CD4-positive, alpha-beta T cell treated with Interferon alpha-2 for 1 hour (primary cell): ENCODE data around the gene SCO2.

Source experiments
- DNase-seq, 2 donors: peaks; one replicate each; pipeline ENCODE4 v3.0.0-alpha.2; 2020 to 2022

The SCO2 gene

GRCh38 chr22:50550395-50550794 lies 25.0 kb upstream of the SCO2 start:
- no peak for DNase-seq

DNA sequence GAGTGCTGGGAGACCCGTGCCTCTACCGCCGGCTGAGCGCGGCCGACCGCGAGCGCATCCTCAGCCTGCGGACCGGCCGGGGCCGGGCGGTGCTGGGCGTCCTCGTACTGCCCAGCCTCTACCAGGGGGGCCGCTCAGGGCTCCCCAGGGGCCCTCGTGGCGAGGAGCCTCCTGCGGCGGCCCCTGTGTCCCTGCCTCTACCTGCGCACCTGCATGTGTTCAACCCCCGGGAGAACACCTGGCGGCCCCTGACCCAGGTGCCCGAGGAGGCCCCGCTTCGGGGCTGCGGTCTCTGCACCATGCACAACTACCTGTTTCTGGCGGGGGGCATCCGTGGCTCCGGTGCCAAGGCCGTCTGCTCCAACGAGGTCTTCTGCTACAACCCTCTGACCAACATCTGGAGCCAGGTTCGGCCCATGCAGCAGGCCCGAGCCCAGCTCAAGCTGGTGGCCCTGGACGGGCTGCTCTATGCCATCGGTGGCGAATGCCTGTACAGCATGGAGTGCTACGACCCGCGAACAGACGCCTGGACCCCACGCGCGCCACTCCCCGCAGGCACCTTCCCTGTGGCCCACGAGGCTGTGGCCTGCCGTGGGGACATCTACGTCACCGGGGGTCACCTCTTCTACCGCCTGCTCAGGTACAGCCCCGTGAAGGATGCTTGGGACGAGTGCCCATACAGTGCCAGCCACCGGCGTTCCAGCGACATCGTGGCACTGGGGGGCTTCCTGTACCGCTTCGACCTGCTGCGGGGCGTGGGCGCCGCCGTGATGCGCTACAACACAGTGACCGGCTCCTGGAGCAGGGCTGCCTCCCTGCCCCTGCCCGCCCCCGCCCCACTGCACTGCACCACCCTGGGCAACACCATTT lies 23.8 kb upstream of the SCO2 start:
- DNase-seq = no peak

DNA sequence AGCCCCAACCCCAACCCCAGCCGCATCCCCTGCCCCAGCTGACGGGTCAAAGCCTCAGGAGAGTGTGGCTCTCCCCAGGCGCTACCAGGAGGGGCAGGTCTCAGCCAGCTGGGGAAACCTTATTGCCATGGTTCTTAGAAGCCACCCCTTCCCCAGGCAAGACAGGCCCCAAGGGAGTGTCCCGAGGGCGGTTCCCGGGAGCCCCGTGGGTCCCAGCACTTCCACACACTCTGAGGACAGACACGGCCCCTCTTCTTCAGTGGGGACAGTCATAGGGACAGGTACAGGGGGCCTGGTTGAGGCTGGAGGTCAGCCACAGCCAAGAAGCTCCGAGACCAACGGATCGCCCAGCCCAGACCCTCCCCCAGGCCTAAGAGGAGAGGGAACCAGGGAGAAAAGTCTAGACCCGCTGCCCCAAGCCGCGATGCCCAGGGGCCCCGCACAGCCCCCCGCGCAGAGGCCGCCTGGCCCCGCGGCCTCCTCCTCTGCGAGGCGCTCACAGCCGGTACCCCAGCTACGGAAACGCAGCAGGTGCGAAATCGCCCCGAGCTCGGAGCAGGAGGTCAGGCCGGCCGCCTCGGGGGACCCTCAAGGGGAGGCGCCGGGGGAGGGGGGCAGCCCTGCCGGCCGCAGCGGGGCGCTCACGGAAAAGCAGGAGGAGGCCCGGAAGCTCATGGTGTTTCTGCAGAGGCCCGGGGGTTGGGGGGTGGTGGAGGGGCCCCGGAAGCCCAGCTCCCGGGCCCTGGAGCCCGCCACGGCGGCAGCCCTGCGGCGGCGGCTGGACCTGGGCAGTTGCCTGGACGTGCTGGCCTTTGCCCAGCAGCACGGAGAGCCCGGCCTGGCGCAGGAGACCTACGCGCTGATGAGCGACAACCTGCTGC lies 22.9 kb upstream of the SCO2 start:
- peak; percentile 54 to 70 for DNase-seq

DNA sequence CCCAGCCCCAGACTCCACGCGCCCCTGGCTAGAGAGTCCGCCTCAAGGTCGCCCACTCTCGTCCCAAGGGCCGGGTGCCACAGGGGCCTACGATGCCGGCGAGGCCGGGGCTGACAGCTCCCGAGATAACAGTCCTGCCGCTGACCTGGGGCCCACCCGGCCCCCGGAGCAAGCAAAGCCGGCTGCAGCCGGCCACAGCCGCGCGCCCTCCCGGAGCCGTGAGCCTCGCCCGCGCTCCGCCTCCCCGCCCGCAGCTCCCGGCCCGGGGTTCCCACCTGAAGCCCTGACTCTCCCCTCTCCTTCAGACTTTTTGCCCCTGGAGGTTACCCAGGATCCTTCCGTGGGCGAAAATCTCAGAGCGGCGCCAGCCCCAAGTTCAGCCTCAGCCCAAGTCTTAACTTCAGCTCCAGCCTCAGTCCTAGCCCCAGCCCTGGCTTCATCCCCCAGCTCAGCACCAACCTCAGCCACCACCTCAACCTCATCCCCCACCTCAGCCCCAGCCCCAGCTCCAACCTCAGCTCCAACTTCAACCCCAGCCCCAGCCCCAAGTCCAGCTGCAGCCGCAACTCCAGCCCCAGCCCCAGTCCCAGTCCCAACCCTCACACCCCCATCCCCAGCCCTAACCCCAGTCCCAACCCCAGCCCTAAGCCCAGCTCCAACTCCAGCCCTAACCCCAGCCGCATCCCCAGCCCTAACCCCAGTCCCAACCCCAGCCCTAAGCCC lies 22.0 kb upstream of the SCO2 start:
- no peak for DNase-seq

DNA sequence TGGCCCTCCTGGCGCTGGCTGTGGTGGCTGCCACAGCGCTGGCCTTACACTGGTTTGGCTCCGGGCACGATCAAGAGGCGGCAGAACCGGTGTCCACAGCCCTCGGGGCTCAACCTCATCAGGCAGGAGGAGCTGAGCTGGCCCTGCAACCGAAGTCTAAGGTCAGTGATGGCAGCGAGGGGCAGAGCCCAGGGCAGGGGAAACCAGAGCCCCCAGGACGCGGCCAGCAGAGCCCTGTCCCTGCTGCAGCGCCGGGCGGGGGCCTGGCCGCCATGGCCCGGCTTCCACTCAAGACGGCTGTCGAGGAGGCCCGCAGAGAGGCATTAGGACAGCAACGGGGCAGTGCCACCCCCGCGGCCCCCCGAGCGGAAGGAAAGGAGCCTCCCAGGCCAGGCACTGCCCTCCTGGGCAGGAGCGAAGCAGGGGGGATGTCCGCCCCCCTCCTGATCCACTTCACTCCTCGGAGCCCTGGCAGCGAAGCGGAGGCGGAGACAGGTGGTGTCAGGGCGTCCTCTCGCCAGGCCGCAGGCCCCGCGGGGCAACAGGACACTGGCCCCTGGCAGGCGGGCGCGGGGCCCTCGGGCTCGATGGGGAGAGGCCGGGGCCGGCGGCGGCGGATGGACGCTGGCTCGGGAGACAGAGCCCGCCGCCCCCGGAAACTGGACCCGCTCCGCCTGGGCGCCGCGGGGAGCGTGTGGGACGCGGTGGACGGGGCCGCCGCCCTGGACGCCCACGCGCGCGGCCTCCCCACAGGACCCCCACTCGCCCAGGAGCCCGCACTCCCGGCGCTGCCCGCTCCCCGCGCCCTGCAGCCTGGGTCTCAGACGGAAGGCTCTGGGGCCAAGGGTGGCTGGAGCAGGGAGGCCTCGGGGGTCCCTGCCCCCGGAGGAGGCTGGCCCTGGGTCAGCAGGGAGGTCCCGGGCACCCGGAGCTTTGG lies 21.2 kb upstream of the SCO2 start:
- DNase-seq = no peak

- peak in 1 of 2 donors; percentile 60 for DNase-seq
These were observed 20.3 kb upstream of the SCO2 start, which contains the start of gene KLHDC7B for GRCh38 chr22:50545522-50546325. Gene KLHDC7B, plus strand, starts transcription at chr22:50545899. Its CDS starts 345 bp downstream, at chr22:50546244.

- DNase-seq = peak in 1 of 2 donors; percentile 63
These were observed 19.4 kb upstream of the SCO2 start for GRCh38 chr22:50544746-50545253.

DNA sequence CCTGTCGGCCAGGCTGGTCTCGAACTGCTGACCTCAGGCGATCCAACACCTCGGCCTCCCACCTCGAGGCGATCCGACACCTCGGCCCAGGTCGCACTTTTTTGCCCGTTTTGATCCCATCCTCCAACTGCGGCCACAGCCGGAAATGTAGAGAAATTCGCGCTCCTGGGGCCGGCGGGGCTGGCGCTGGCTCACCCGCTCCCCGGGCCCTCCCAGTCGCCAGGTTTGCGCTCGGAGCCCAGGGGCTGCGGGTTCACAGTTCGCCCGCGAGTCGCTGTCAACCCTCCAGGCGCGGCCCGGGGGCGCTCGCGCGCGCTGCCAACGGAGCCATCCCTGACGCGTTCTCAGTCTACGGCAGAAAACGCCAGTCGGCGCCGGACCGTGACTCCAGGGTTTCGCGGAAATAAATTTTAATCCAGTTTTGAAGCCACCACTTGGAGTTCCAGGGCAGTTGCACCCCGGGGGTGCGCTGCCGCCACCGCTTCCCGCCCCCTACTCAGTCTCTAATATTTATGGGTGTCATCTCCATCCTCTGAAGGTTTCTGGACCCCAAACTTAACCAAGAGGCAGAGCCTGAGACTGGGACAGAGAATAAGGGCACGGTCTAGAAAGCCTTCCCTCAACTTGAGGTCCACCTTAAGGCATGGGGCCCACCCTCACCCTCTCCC lies 18.8 kb upstream of the SCO2 start:
- DNase-seq = peak; percentile 90 to 92

DNA sequence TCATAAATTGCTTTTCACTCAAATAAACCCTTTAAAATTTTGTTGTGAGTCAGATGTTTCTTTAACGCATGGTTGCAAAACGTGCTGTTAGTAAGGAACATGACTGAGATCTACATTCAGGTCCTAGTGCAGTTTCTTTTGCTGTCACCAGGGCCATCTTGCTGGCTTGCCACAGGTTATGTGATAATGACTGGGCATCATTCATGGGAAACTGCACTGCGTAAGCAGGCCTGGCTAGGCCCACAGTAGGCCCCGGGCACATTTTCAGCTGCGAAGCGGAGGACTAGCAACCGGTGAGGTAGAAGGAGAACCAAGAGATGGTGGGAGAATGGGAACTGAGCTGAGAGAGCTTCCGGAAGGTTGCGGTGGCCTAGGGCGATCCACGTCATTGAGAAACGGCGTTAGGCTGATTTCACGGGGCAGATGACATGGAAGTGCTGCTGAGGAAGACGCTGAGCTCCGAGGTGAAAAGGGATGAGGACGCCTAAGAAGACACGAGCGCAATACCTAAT lies 17.1 kb upstream of the SCO2 start:
- peak; percentile 44 to 73 for DNase-seq

- DNase-seq = peak; percentile 61 to 77
These were observed 16.2 kb upstream of the SCO2 start for GRCh38 chr22:50541667-50542026.

- peak in 1 of 2 donors; percentile 28 for DNase-seq
These were observed 15.0 kb upstream of the SCO2 start for GRCh38 chr22:50540381-50540780.

DNA sequence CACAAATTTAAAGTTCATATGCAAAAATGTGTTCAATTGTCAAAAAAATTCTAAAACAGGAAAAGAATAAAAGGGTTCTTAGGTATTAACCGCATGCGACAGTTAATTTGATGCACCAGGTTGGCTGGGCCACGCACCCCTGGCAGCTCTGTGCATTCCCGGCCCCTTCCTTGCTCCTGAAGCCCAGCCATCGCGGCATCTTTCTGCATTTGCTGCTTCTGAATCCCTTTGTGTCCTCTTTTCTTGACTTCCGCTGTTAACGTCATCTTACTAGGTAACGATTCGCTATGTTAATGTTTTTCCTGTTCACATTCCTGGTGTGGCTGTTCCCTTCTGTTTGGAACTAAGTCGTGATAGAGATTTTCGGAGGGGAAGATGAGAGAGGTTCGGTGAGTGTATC lies 12.4 kb upstream of the SCO2 start:
- DNase-seq = no peak

DNA sequence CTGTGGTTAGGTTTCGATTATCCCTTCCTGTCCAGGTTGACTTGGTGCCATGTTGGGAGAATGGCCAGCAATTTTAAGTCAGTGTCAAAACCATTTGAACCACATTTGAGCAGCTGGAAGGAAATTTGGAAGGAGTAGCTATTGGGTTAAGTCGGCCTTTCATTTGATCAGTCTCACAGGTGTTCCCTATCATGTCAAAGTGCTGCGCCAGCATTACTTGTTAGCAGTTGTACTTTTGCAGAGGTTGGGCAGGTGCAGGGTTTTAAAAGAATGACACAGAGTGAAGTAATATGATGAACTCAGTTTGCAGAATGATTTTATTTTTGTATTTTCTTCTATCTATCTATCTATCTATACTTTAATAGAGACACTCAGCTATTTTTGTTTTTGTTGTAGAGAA lies 10.8 kb upstream of the SCO2 start:
- peak in 1 of 2 donors; percentile 25 for DNase-seq

DNA sequence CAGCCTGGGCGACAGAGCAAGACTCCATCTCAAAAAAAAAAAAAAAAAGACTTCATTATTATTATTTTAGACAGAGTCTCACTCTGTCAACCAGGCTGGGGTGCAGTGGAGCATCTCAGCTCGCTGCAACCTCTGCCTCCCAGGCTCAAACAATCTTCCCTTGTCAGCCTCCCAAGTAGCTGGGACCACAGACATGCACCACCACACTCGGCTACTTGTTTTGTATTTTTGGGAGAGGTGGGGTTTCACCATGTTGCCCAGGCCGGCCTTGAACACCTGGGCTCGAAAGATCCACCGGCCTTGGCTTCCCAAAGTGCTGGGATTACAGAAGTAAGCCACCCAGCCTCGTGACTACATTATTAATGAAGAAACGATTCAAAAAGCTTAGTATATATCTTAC lies 9.7 kb upstream of the SCO2 start:
- DNase-seq = no peak

GRCh38 chr22:50533856-50534711 lies 8.7 kb upstream of the SCO2 start:
- peak; percentile 68 to 69 for DNase-seq

DNA sequence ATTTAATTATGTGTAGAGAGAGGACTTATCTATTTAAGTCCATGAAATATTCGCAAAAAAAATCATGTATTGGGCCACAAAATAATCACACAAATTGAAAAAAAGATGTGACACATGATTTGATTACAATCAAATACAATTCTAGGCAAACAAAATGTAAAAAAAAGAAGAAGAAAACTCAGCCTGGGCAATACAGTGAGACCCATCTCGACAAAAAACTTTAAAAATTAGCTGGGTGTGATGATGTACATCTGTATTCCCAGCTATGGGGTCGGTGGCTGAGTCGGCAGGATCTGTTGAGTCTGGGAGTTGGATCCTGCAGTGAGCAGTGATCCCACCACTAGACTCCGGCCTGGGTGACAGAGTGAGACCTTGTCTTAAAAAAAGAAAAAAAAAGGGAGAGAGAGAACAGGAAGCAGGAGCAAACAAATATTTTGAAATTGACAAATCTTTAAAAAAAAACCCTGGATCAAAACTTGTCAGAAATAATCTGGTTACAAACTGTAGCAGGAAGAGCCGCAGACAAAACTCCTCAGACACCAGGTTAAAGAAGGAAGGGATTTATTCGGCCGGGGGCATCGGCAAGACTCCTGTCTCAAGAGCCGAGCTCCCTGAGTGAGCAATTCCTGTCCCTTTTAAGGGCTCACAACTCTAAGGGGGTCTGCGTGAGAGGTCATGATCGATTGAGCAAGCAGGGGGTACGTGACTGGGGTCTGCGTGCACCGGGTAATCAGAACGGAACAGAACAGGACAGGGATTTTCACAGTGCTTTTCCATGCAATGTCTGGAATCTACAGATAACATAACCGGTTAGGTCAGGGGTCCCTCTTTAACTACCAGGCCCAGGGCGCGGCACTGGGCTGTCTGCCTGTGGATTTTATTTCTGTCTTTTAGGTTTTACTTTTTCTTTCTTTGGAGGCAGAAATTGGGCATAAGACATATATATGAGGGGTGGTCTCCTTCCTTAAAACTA lies 7.7 kb upstream of the SCO2 start:
- DNase-seq = no peak

DNA sequence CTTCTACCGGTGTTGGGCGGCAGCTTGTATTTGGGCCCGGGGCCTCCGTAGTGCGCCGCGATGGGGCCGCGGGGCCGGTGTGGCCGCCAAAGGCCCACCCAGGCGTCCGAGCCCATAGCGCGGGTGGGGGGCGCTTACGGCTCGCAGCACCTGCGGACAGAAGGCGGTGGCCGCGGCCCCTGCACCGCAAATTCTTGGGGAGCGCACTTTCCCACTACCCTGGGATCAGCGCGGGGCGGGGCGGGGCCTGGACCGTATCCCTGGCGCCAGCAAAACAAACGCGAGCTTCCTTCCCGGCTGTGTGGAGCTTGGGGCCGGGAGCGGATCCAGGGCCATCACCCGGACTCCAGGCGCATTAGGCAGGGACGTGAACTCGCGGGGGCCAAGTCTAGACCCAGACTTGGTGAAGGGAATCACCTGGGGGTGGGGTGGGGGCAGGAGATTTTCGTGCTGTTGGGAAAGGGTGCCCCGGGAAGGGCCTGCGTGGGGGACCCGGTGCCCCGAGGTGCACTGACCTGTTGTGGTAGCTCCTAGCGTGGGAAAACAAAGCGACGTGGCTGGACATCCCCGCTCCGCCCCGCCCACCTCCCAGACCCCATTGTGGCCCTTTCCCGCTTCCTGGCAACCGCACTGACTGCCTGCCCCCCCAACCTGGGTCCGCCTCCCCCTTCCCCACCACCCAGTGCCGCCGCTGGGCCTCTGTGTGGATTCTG lies 6.7 kb upstream of the SCO2 start:
- peak; percentile 44 to 63 for DNase-seq
